ENCODE data around the gene ACKR3. TPM values are rescaled to one million over a fixed set of nuclear protein-coding genes. Genes with fewer than 3 reads are reported as not detected.

The ACKR3 gene
- total RNA-seq, 1 experiment from 2014 or later = not detected

- H3K27ac ChIP-seq (ENCODE audit: low read length) = no peak overlapping the region
- no peak for DNase-seq (ENCODE audit: low read depth, low spot score)
- H3K4me1 ChIP-seq (ENCODE audit: control insufficient read depth, insufficient read depth, low read length) = no peaks in the 10 kb centered on the region
- H3K27me3 ChIP-seq (ENCODE audit: control insufficient read depth, insufficient read depth, low read length) = peaks cover 8% of the 10 kb centered on the region; the same call in 1 of the 2 replicates
- ChIA-PET POLR2A (interaction anchor here (0.6 kb wide), 1 partner anchor 34 kb away, joined by 3 read pairs; no protein-coding TSS in a partner anchor), CTCF (no interaction called here)
- no peaks in the 10 kb centered on the region for H3K36me3 ChIP-seq (ENCODE audit: control insufficient read depth, insufficient read depth, low read length)
- no peak for ATAC-seq
- BruUV-seq (replicated peaks) = no TSS peak
- TF ChIP-seq POLR2AphosphoS5 (IDR thresholded peaks at IDR 0.05; ENCODE audit: low read depth, low read length) (no peak), CTCF (IDR thresholded peaks at IDR 0.05) (no peak), TCF7L2 (IDR thresholded peaks at IDR 0.05; ENCODE audit: low read depth, low read length) (no peak), SIN3A (IDR thresholded peaks at IDR 0.05; ENCODE audit: borderline replicate concordance, insufficient read depth, low read depth, low read length) (no peak)
- TF ChIP-seq, protein P1, sequence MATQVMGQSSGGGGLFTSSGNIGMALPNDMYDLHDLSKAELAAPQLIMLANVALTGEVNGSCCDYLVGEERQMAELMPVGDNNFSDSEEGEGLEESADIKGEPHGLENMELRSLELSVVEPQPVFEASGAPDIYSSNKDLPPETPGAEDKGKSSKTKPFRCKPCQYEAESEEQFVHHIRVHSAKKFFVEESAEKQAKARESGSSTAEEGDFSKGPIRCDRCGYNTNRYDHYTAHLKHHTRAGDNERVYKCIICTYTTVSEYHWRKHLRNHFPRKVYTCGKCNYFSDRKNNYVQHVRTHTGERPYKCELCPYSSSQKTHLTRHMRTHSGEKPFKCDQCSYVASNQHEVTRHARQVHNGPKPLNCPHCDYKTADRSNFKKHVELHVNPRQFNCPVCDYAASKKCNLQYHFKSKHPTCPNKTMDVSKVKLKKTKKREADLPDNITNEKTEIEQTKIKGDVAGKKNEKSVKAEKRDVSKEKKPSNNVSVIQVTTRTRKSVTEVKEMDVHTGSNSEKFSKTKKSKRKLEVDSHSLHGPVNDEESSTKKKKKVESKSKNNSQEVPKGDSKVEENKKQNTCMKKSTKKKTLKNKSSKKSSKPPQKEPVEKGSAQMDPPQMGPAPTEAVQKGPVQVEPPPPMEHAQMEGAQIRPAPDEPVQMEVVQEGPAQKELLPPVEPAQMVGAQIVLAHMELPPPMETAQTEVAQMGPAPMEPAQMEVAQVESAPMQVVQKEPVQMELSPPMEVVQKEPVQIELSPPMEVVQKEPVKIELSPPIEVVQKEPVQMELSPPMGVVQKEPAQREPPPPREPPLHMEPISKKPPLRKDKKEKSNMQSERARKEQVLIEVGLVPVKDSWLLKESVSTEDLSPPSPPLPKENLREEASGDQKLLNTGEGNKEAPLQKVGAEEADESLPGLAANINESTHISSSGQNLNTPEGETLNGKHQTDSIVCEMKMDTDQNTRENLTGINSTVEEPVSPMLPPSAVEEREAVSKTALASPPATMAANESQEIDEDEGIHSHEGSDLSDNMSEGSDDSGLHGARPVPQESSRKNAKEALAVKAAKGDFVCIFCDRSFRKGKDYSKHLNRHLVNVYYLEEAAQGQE (IDR thresholded peaks at IDR 0.05; ENCODE audit: insufficient read depth in 1 of 2, low read depth in 2 of 2, low read length in 1 of 2) = no peak
- H3K4me3 ChIP-seq (ENCODE audit: low read depth in 2 of 2, low read length in 2 of 2) = no peak overlapping the region
- no peaks in the 10 kb centered on the region for H3K9me3 ChIP-seq (ENCODE audit: control insufficient read depth, insufficient read depth, low read depth, low read length)
- intact Hi-C loops (cut with micrococcal nuclease; ENCODE audit: unreplicated experiment) (no loop called here), in situ Hi-C loops (cut with HindIII; ENCODE audit: low pct_unique_long_range_greater_than_20kb, low sequenced_read_pairs) (no loop called here)
These were observed 18.7 kb upstream of the ACKR3 start for GRCh38 chr2:236550701-236551465.

DNA sequence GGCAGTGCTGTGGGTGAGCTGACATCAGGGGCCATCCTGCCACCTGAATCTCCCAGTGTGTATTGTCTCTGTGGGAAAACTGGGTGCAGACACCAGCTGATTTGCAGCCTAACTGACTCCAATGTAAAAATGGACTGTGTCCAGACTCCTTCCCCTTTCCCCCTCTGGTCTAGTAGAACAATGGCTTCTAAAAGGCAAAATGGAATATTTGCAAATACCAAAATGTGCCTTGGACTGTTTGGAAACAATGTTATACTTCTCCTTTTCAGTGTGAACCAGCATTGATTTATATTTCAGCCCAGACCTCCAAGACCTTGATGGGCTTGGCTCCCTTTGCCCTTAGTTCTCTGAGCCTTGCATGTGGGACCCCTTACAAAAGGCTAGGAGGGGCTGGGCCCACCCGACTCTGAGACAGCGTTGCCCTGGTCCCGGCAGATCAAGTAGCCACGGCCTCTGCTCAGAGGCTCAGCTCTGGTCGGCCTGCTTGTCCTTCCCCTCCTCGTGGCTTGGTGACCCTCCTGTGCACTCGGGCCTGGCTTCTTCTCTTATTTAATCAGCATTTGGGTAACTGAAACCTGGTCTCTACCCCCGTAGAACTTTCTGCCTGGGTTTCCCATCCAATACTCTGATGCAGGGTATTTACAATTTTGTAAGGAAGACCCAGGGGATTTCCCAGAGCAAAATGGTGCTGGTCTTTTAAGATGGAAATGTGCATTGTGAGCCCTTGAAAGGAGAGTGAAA, 18.0 kb upstream of the ACKR3 start:
- ATAC-seq (no peak), DNase-seq (ENCODE audit: low read depth, low spot score) (no peak)
- Histone ChIP-seq H3K27me3 (ENCODE audit: control insufficient read depth, insufficient read depth, low read length) (peaks cover 8% of the 10 kb centered on the region; the same call in 1 of the 2 replicates), H3K4me3 (ENCODE audit: low read depth in 2 of 2, low read length in 2 of 2) (no peak overlapping the region), H3K27ac (ENCODE audit: low read length) (no peak overlapping the region), H3K9me3 (ENCODE audit: control insufficient read depth, insufficient read depth, low read depth, low read length) (no peaks in the 10 kb centered on the region), H3K36me3 (ENCODE audit: control insufficient read depth, insufficient read depth, low read length) (no peaks in the 10 kb centered on the region), H3K4me1 (ENCODE audit: control insufficient read depth, insufficient read depth, low read length) (no peaks in the 10 kb centered on the region)
- in situ Hi-C loops (cut with HindIII; ENCODE audit: low pct_unique_long_range_greater_than_20kb, low sequenced_read_pairs) = no loop called here
- TF ChIP-seq POLR2AphosphoS5 (IDR thresholded peaks at IDR 0.05; ENCODE audit: low read depth, low read length) = no peak
- TF ChIP-seq, protein P1 (IDR thresholded peaks at IDR 0.05; ENCODE audit: insufficient read depth in 1 of 2, low read depth in 2 of 2, low read length in 1 of 2) = no peak
- TF ChIP-seq TCF7L2 (IDR thresholded peaks at IDR 0.05; ENCODE audit: low read depth, low read length) = no peak
- TF ChIP-seq SIN3A (IDR thresholded peaks at IDR 0.05; ENCODE audit: borderline replicate concordance, insufficient read depth, low read depth, low read length) = no peak
- TF ChIP-seq CTCF (IDR thresholded peaks at IDR 0.05) = no peak
- ChIA-PET POLR2A (no interaction called here), CTCF (no interaction called here)
- intact Hi-C loops (cut with micrococcal nuclease; ENCODE audit: unreplicated experiment) = no loop called here
- no TSS peak for BruUV-seq (replicated peaks)
